ENCODE results near the gene TMEM109. TPM values are rescaled to one million over a fixed set of nuclear protein-coding genes. Genes with fewer than 3 reads are reported as not detected.

The TMEM109 gene
- total RNA-seq, 1 experiment from 2014 or later: 26.8 TPM

- no peak for DNase-seq (ENCODE audit: low spot score)
Measured at GRCh38 chr11:60944490-60945294, 30.7 kb downstream of the TMEM109 start.

GRCh38 chr11:60945295-60945667 lies 31.3 kb downstream of the TMEM109 start:
- ChIA-PET POLR2A (no interaction called here), CTCF (interaction anchor here (0.8 to 1.6 kb wide), 6 partner anchors 10 to 242 kb away, joined by 3 to 5 read pairs (median 4); no protein-coding TSS in a partner anchor)
- H3K27ac Mint-ChIP-seq: no peak overlapping the region
- H3K4me1 Mint-ChIP-seq: peaks cover 23% of the 10 kb centered on the region
- no peak for TF ChIP-seq KAT7 (CRISPR knock-in tag; IDR thresholded peaks at IDR 0.05; ENCODE audit: borderline replicate concordance)
- no peak for TF ChIP-seq PRRX2 (CRISPR knock-in tag; IDR thresholded peaks at IDR 0.05)
- no peak for TF ChIP-seq USF1 (CRISPR knock-in tag; IDR thresholded peaks at IDR 0.05)
- no peak for TF ChIP-seq NR3C1 (CRISPR knock-in tag; conservative IDR thresholded peaks at IDR 0.05; ENCODE audit: low read depth)
- no peak for TF ChIP-seq ZBTB43 (CRISPR knock-in tag; IDR thresholded peaks at IDR 0.05)
- TF ChIP-seq ZSCAN18 (CRISPR knock-in tag; IDR thresholded peaks at IDR 0.05): no peak
- no peak for TF ChIP-seq ZNF416 (CRISPR knock-in tag; IDR thresholded peaks at IDR 0.05)
- no peak for TF ChIP-seq E2F5 (CRISPR knock-in tag; IDR thresholded peaks at IDR 0.05)
- no peaks in the 10 kb centered on the region for H3K36me3 Mint-ChIP-seq
- no peaks in the 10 kb centered on the region for H3K9me3 Mint-ChIP-seq
- DNase-seq (ENCODE audit: low spot score) (no peak), ATAC-seq (no peak)
- H3K27me3 Mint-ChIP-seq (ENCODE audit: low read depth): peaks cover 18% of the 10 kb centered on the region
- H3K4me3 Mint-ChIP-seq: no peak overlapping the region

More at GRCh38 chr11:60944490-60945294, 30.7 kb downstream of the TMEM109 start:
- H3K27ac Mint-ChIP-seq: no peak overlapping the region
- TF ChIP-seq MXD4 (CRISPR knock-in tag; IDR thresholded peaks at IDR 0.05; ENCODE audit: borderline replicate concordance) (no peak), CTCF (IDR thresholded peaks at IDR 0.05) (0 out of 2 replicates have a peak, but pooled peaks have one; percentile 14)
- POLR2A ChIA-PET: no interaction called here
- CTCF ChIA-PET: interaction anchor here (0.8 to 1.6 kb wide), 6 partner anchors 10 to 243 kb away, joined by 3 to 5 read pairs (median 4); no protein-coding TSS in a partner anchor
- no peaks in the 10 kb centered on the region for H3K36me3 Mint-ChIP-seq
- H3K9me3 Mint-ChIP-seq: no peaks in the 10 kb centered on the region
- peaks cover 20% of the 10 kb centered on the region for H3K4me1 Mint-ChIP-seq
- peak; percentile 55 for ATAC-seq
- peaks cover 12% of the 10 kb centered on the region for H3K27me3 Mint-ChIP-seq (ENCODE audit: low read depth)
- H3K4me3 Mint-ChIP-seq: no peak overlapping the region

GRCh38 chr11:60946601-60947264 lies 32.8 kb downstream of the TMEM109 start:
- ATAC-seq (no peak), DNase-seq (ENCODE audit: low spot score) (no peak)

More at GRCh38 chr11:60946601-60947264, 32.8 kb downstream of the TMEM109 start:
- no peak overlapping the region for H3K4me3 Mint-ChIP-seq
- no peaks in the 10 kb centered on the region for H3K9me3 Mint-ChIP-seq
- H3K4me1 Mint-ChIP-seq: peaks cover 25% of the 10 kb centered on the region
- no peaks in the 10 kb centered on the region for H3K36me3 Mint-ChIP-seq
- ChIA-PET POLR2A (no interaction called here), CTCF (interaction anchor here (1.0 kb wide), 1 partner anchor 116 kb away, joined by 4 read pairs; no protein-coding TSS in a partner anchor)
- no peak overlapping the region for H3K27ac Mint-ChIP-seq
- peaks cover 26% of the 10 kb centered on the region for H3K27me3 Mint-ChIP-seq (ENCODE audit: low read depth)
- TF ChIP-seq FOXJ3 (CRISPR knock-in tag; IDR thresholded peaks at IDR 0.05; ENCODE audit: borderline replicate concordance) (no peak), GABPB1 (CRISPR knock-in tag; IDR thresholded peaks at IDR 0.05) (no peak), ZNF263 (CRISPR knock-in tag; IDR thresholded peaks at IDR 0.05; ENCODE audit: low read depth) (no peak)
